HEK293 (cell line): Measurements from ENCODE around the gene DGKK.

Experiments
- CTCF ChIA-PET: fragments of 350-600 bp; formaldehyde crosslinking; extraction: SDS; loops from one replicate; lab custom pipeline; 2021; ENCODE audit warnings: antibody characterized with exemption; lab: Yijun Ruan, JAX
- POLR2A ChIA-PET: fragments of 300-600 bp; formaldehyde crosslinking; extraction: SDS; loops from one replicate; lab custom pipeline; 2020; ENCODE audit warnings: antibody characterized with exemption, inconsistent platforms; lab: Yijun Ruan, JAX
- H3K27ac ChIP-seq: fragments of 200-500 bp; sonication (Bioruptor generic); 2 replicates; pipeline ENCODE4 v1.5.1; 2014; ENCODE audit warnings: low read depth, low read length, control low read depth, inconsistent platforms; ENCODE audit errors: extremely low read depth
- H3K36me3 ChIP-seq, 2 experiments: fragments of 200-500 bp in 1 of 2; sonication (Bioruptor generic) in 1 of 2; 1 replicate in 1 of 2; 2 replicates in 1 of 2; pipeline ENCODE4 v1.5.1; 2014 to 2017; ENCODE audit warnings: inconsistent platforms in 2 of 2, low read length in 2 of 2; ENCODE audit not compliant: control insufficient read depth in 2 of 2, insufficient read depth in 1 of 2
- H3K4me1 ChIP-seq: fragments of 200-500 bp; sonication (Bioruptor generic); 2 replicates; pipeline ENCODE4 v1.5.1; 2014; ENCODE audit warnings: mild to moderate bottlenecking, low read length, inconsistent platforms; ENCODE audit not compliant: control insufficient read depth, insufficient read depth
- H3K4me3 ChIP-seq: 2 replicates; pipeline ENCODE4 v1.5.1; 2011; ENCODE audit warnings: low read depth, mild to moderate bottlenecking, control low read depth, low read length, moderate library complexity
- H3K9me3 ChIP-seq: fragments of 200-500 bp; sonication (Bioruptor generic); 2 replicates; pipeline ENCODE4 v1.5.1; 2014; ENCODE audit warnings: low read depth, low read length, inconsistent platforms; ENCODE audit not compliant: control insufficient read depth, insufficient read depth
- FEZF1 ChIP-seq: fragments of 450-650 bp; formaldehyde crosslinking; IDR thresholded peaks from 2 replicates; pipeline ENCODE4 v1.5.1; 2016; ENCODE audit warnings: missing biosample characterization, missing genetic modification characterization
- GLI2 ChIP-seq: fragments of 450-650 bp; formaldehyde crosslinking; IDR thresholded peaks from 2 replicates; pipeline ENCODE4; 2017; ENCODE audit warnings: missing biosample characterization, missing genetic modification characterization, low read depth, borderline replicate concordance
- KLF1 ChIP-seq: fragments of 450-650 bp; formaldehyde crosslinking; IDR thresholded peaks from 2 replicates; pipeline ENCODE4 v1.5.1; 2016; ENCODE audit warnings: missing biosample characterization, missing genetic modification characterization
- MEIS1 ChIP-seq: sonication (generic); formaldehyde crosslinking; IDR thresholded peaks from 2 replicates; pipeline ENCODE4 v1.8.1; 2022; ENCODE audit warnings: missing genetic modification reagents, mild to moderate bottlenecking, borderline replicate concordance
- REPIN1 ChIP-seq: fragments of 450-650 bp; formaldehyde crosslinking; IDR thresholded peaks from 2 replicates; pipeline ENCODE4 v1.5.1; 2017; ENCODE audit warnings: missing biosample characterization, missing genetic modification characterization, low read depth
- TRIM28 ChIP-seq: IDR thresholded peaks from 2 replicates; pipeline ENCODE4 v1.6.1; 2011; ENCODE audit warnings: low read length, control low read depth, borderline replicate concordance
- YY2 ChIP-seq: fragments of 450-650 bp; formaldehyde crosslinking; IDR thresholded peaks from 2 replicates; pipeline ENCODE4 v1.5.1; 2016; ENCODE audit warnings: missing biosample characterization, missing genetic modification characterization
- ZFP69B ChIP-seq: fragments of 450-650 bp; formaldehyde crosslinking; IDR thresholded peaks from 2 replicates; pipeline ENCODE4 v1.5.1; 2016; ENCODE audit warnings: missing biosample characterization, missing genetic modification characterization
- ZIC2 ChIP-seq: fragments of 450-650 bp; formaldehyde crosslinking; IDR thresholded peaks from 2 replicates; pipeline ENCODE4 v1.5.1; 2016; ENCODE audit warnings: missing biosample characterization, missing genetic modification characterization
- ZNF157 ChIP-seq: fragments of 450-650 bp; formaldehyde crosslinking; IDR thresholded peaks from 2 replicates; pipeline ENCODE4 v1.5.1; 2016; ENCODE audit warnings: missing biosample characterization, missing genetic modification characterization
- ZNF169 ChIP-seq: fragments of 450-650 bp; formaldehyde crosslinking; IDR thresholded peaks from 2 replicates; pipeline ENCODE4 v1.5.1; 2016; ENCODE audit warnings: missing biosample characterization, missing genetic modification characterization
- ZNF2 ChIP-seq: fragments of 450-650 bp; formaldehyde crosslinking; IDR thresholded peaks from 2 replicates; pipeline ENCODE4 v1.5.1; 2016; ENCODE audit warnings: missing biosample characterization, missing genetic modification characterization
- ZNF23 ChIP-seq: fragments of 450-650 bp; formaldehyde crosslinking; IDR thresholded peaks from 2 replicates; pipeline ENCODE4 v1.5.1; 2016; ENCODE audit warnings: missing biosample characterization, missing genetic modification characterization, borderline replicate concordance
- ZNF248 ChIP-seq: fragments of 450-650 bp; formaldehyde crosslinking; IDR thresholded peaks from 2 replicates; pipeline ENCODE4 v1.5.1; 2017; ENCODE audit warnings: missing biosample characterization, missing genetic modification characterization
- ZNF274 ChIP-seq, 2 experiments: fragments of 200-500 bp in 1 of 2; fragments of 450-650 bp in 1 of 2; sonication (Bioruptor generic) in 1 of 2; formaldehyde crosslinking in 1 of 2; IDR thresholded peaks; 2 replicates each; pipeline versions ENCODE4 v1.5.1 to v1.6.1; 2014 to 2016; ENCODE audit warnings: borderline replicate concordance in 1 of 2, inconsistent platforms in 1 of 2, low read length in 1 of 2, missing biosample characterization in 1 of 2, missing genetic modification characterization in 1 of 2
- ZNF324 ChIP-seq: fragments of 450-650 bp; formaldehyde crosslinking; IDR thresholded peaks from 2 replicates; pipeline ENCODE4 v1.5.1; 2016; ENCODE audit warnings: missing biosample characterization, missing genetic modification characterization
- ZNF335 ChIP-seq: fragments of 450-650 bp; formaldehyde crosslinking; conservative IDR thresholded peaks from 2 replicates; pipeline ENCODE4 v1.5.1; 2016; ENCODE audit warnings: missing biosample characterization, missing genetic modification characterization
- ZNF416 ChIP-seq: fragments of 450-650 bp; formaldehyde crosslinking; IDR thresholded peaks from 2 replicates; pipeline ENCODE4 v1.5.1; 2016; ENCODE audit warnings: missing biosample characterization, missing genetic modification characterization
- ZNF514 ChIP-seq: fragments of 450-650 bp; formaldehyde crosslinking; IDR thresholded peaks from 2 replicates; pipeline ENCODE4 v1.5.1; 2016; ENCODE audit warnings: missing biosample characterization, missing genetic modification characterization
- ZNF560 ChIP-seq: fragments of 450-650 bp; formaldehyde crosslinking; IDR thresholded peaks from 2 replicates; pipeline ENCODE4 v1.5.1; 2017; ENCODE audit warnings: missing biosample characterization, missing genetic modification characterization, borderline replicate concordance
- ZNF670 ChIP-seq: fragments of 450-650 bp; formaldehyde crosslinking; IDR thresholded peaks from 2 replicates; pipeline ENCODE4 v1.5.1; 2016; ENCODE audit warnings: missing biosample characterization, missing genetic modification characterization, low read depth
- ZNF701 ChIP-seq: fragments of 450-650 bp; formaldehyde crosslinking; IDR thresholded peaks from 2 replicates; pipeline ENCODE4 v1.5.1; 2016; ENCODE audit warnings: missing biosample characterization, missing genetic modification characterization
- ZNF777 ChIP-seq: fragments of 450-650 bp; formaldehyde crosslinking; IDR thresholded peaks from 2 replicates; pipeline ENCODE4 v1.5.1; 2017; ENCODE audit warnings: missing biosample characterization, missing genetic modification characterization, borderline replicate concordance
- TF ChIP-seq, protein P1 (sequence below): fragments of 450-650 bp; formaldehyde crosslinking; IDR thresholded peaks from 2 replicates; pipeline ENCODE4 v1.5.1; 2016; ENCODE audit warnings: missing biosample characterization, missing genetic modification characterization
- TF ChIP-seq, protein P2 (sequence below): fragments of 450-650 bp; formaldehyde crosslinking; IDR thresholded peaks from 2 replicates; pipeline ENCODE4 v1.5.1; 2016; ENCODE audit warnings: missing biosample characterization, missing genetic modification characterization
- TF ChIP-seq, protein P3 (sequence below): fragments of 450-650 bp; formaldehyde crosslinking; IDR thresholded peaks from 2 replicates; pipeline ENCODE4 v1.5.1; 2017; ENCODE audit warnings: missing biosample characterization, mild to moderate bottlenecking, missing genetic modification characterization, moderate library complexity
- TF ChIP-seq, protein P4 (sequence below): fragments of 450-650 bp; formaldehyde crosslinking; IDR thresholded peaks from 2 replicates; pipeline ENCODE4 v1.5.1; 2016; ENCODE audit warnings: missing biosample characterization, missing genetic modification characterization
- TF ChIP-seq, protein P5 (sequence below): fragments of 450-650 bp; IDR thresholded peaks from 2 replicates; pipeline ENCODE4 v1.5.1; 2018; ENCODE audit warnings: missing biosample characterization, mild to moderate bottlenecking, missing genetic modification characterization

DGKK gene

DNA sequence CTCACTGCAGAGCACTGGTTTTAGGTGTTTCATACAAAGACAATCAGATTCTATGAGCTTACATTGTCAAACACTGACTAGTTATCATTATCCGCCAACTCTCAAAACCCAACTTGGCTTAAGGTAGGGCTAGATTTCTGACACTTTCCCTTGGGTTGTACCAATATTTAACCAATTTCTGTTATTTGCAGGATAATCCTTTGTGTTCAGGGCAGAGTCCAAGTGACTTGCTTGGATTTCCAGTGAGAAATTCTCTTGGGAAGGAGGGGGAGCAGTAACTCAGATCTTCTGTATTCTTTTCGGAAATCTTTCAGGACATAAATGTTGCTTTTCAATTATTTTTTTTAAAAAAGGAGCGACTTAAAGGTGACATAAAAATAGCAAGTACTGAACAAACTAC, 23.1 kb downstream of the DGKK start (continued):
- TF ChIP-seq, protein P1, sequence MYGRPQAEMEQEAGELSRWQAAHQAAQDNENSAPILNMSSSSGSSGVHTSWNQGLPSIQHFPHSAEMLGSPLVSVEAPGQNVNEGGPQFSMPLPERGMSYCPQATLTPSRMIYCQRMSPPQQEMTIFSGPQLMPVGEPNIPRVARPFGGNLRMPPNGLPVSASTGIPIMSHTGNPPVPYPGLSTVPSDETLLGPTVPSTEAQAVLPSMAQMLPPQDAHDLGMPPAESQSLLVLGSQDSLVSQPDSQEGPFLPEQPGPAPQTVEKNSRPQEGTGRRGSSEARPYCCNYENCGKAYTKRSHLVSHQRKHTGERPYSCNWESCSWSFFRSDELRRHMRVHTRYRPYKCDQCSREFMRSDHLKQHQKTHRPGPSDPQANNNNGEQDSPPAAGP (tag by site-specific recombination) = no peak
- TF ChIP-seq MEIS1 (no peak), KLF1 (no peak), ZNF169 (no peak), ZNF416 (tag by site-specific recombination) (no peak), ZNF23 (tag by site-specific recombination) (no peak), ZNF2 (no peak), GLI2 (tag by site-specific recombination) (no peak), ZNF670 (tag by site-specific recombination) (no peak)
- TF ChIP-seq, protein P2, sequence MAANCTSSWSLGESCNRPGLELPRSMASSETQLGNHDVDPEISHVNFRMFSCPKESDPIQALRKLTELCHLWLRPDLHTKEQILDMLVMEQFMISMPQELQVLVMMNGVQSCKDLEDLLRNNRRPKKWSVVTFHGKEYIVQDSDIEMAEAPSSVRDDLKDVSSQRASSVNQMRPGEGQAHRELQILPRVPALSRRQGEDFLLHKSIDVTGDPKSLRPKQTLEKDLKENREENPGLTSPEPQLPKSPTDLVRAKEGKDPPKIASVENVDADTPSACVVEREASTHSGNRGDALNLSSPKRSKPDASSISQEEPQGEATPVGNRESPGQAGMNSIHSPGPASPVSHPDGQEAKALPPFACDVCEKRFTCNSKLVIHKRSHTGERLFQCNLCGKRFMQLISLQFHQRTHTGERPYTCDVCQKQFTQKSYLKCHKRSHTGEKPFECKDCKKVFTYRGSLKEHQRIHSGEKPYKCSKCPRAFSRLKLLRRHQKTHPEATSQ = no peak

DNA sequence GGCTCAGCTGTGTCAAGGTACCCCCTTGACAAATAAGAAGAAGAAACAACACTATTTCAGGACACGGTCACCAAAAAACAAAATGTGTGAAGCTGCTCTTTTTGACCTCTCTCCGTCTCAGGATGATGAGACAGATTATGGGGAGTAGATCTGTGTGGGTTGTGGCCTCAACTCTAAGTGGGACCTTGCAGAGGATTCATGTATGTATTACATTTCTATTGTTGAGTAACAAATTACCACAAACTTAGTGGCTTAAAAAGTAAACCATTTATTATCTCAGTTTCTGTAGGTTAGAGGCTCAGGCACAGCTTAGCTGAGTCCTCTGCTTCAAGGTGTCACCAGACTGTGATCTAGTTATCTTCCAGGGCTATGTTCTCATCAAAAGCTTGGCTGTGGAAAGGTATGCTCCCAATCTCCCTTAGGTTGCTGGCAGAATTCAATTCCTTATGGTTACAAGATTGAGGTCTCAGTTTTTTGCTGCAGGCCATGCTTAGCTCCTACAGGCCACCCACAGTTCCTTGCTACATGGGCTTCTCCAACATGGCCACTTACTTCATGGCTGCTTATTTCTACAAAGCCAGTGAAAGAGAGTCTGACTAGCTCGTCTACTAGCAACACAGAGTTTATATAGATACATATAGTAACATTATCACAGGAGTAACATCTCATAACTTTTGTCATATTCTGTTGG, 28.1 kb downstream of the DGKK start:
- no peaks in the 10 kb centered on the region for H3K4me1 ChIP-seq
- H3K27ac ChIP-seq = no peak overlapping the region
- no peaks in the 10 kb centered on the region for H3K36me3 ChIP-seq
- ChIA-PET CTCF (interaction anchor here (0.5 kb wide), 1 partner anchor 522 kb away, joined by 3 read pairs; no protein-coding TSS in a partner anchor), POLR2A (no interaction called here)
- no peaks in the 10 kb centered on the region for H3K9me3 ChIP-seq
- TF ChIP-seq ZIC2 (no peak), ZNF335 (no peak), REPIN1 (tag by site-specific recombination) (no peak), ZNF560 (tag by site-specific recombination) (no peak), ZNF514 (tag by site-specific recombination) (no peak), TRIM28 (no peak), ZNF324 (tag by site-specific recombination) (no peak), ZNF274 (IDR thresholded peaks at IDR 0.05; ENCODE audit: low read length) (no peak), ZNF274 (tag by site-specific recombination; IDR thresholded peaks at IDR 0.05; ENCODE audit: borderline replicate concordance) (no peak), ZFP69B (no peak), ZNF701 (no peak), ZNF777 (tag by site-specific recombination) (no peak), FEZF1 (tag by site-specific recombination) (no peak), ZNF248 (tag by site-specific recombination) (no peak), YY2 (tag by site-specific recombination) (no peak), ZNF157 (tag by site-specific recombination) (no peak)
- TF ChIP-seq, protein P3, sequence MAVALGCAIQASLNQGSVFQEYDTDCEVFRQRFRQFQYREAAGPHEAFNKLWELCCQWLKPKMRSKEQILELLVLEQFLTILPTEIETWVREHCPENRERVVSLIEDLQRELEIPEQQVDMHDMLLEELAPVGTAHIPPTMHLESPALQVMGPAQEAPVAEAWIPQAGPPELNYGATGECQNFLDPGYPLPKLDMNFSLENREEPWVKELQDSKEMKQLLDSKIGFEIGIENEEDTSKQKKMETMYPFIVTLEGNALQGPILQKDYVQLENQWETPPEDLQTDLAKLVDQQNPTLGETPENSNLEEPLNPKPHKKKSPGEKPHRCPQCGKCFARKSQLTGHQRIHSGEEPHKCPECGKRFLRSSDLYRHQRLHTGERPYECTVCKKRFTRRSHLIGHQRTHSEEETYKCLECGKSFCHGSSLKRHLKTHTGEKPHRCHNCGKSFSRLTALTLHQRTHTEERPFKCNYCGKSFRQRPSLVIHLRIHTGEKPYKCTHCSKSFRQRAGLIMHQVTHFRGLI = no peak
- TF ChIP-seq, protein P4, sequence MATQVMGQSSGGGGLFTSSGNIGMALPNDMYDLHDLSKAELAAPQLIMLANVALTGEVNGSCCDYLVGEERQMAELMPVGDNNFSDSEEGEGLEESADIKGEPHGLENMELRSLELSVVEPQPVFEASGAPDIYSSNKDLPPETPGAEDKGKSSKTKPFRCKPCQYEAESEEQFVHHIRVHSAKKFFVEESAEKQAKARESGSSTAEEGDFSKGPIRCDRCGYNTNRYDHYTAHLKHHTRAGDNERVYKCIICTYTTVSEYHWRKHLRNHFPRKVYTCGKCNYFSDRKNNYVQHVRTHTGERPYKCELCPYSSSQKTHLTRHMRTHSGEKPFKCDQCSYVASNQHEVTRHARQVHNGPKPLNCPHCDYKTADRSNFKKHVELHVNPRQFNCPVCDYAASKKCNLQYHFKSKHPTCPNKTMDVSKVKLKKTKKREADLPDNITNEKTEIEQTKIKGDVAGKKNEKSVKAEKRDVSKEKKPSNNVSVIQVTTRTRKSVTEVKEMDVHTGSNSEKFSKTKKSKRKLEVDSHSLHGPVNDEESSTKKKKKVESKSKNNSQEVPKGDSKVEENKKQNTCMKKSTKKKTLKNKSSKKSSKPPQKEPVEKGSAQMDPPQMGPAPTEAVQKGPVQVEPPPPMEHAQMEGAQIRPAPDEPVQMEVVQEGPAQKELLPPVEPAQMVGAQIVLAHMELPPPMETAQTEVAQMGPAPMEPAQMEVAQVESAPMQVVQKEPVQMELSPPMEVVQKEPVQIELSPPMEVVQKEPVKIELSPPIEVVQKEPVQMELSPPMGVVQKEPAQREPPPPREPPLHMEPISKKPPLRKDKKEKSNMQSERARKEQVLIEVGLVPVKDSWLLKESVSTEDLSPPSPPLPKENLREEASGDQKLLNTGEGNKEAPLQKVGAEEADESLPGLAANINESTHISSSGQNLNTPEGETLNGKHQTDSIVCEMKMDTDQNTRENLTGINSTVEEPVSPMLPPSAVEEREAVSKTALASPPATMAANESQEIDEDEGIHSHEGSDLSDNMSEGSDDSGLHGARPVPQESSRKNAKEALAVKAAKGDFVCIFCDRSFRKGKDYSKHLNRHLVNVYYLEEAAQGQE (tag by site-specific recombination) = no peak
- TF ChIP-seq, protein P5, sequence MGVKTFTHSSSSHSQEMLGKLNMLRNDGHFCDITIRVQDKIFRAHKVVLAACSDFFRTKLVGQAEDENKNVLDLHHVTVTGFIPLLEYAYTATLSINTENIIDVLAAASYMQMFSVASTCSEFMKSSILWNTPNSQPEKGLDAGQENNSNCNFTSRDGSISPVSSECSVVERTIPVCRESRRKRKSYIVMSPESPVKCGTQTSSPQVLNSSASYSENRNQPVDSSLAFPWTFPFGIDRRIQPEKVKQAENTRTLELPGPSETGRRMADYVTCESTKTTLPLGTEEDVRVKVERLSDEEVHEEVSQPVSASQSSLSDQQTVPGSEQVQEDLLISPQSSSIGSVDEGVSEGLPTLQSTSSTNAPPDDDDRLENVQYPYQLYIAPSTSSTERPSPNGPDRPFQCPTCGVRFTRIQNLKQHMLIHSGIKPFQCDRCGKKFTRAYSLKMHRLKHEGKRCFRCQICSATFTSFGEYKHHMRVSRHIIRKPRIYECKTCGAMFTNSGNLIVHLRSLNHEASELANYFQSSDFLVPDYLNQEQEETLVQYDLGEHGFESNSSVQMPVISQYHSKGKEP (tag by site-specific recombination) = no peak
- H3K4me3 ChIP-seq = no peak overlapping the region
